HG03097 (cell line): ENCODE data around the gene CEMIP.

Source experiments
- ATAC-seq: cut with Tn5 transposase; IDR thresholded peaks from one replicate; pipeline ENCODE4 v1.9.1; 2021; ENCODE audit not compliant: unreplicated experiment, low FRiP score

The CEMIP gene

GRCh38 chr15:80778964-80779657 lies at the start of gene CEMIP:
Gene CEMIP, plus strand, starts transcription at chr15:80779370. Its CDS starts 94,510 bp downstream, at chr15:80873880.
- ATAC-seq: no peak

- no peak for ATAC-seq
These were observed 48.8 kb upstream of the CEMIP start for GRCh38 chr15:80730387-80730786.

GRCh38 chr15:80730926-80731325 lies 48.2 kb upstream of the CEMIP start:
- ATAC-seq: no peak

GRCh38 chr15:80732167-80732566 lies 47.0 kb upstream of the CEMIP start:
- no peak for ATAC-seq

- ATAC-seq: no peak
These were observed 46.4 kb upstream of the CEMIP start for GRCh38 chr15:80732818-80733217.

GRCh38 chr15:80733460-80733859 lies 45.7 kb upstream of the CEMIP start:
- no peak for ATAC-seq

- no peak for ATAC-seq
These were observed 43.8 kb upstream of the CEMIP start for GRCh38 chr15:80735344-80735743.

- no peak for ATAC-seq
These were observed 42.6 kb upstream of the CEMIP start for GRCh38 chr15:80736560-80736959.

GRCh38 chr15:80739919-80740318 lies 39.3 kb upstream of the CEMIP start:
- ATAC-seq: no peak

- no peak for ATAC-seq
These were observed 37.1 kb upstream of the CEMIP start for GRCh38 chr15:80742081-80742480.

GRCh38 chr15:80743189-80743833 lies 35.9 kb upstream of the CEMIP start:
- ATAC-seq: no peak

GRCh38 chr15:80744415-80744814 lies 34.8 kb upstream of the CEMIP start:
- ATAC-seq: no peak

- no peak for ATAC-seq
These were observed 34.3 kb upstream of the CEMIP start for GRCh38 chr15:80744826-80745225.

GRCh38 chr15:80745888-80746287 lies 33.3 kb upstream of the CEMIP start:
- ATAC-seq: no peak

GRCh38 chr15:80747317-80748053 lies 31.7 kb upstream of the CEMIP start:
- no peak for ATAC-seq

- ATAC-seq: no peak
These were observed 29.6 kb upstream of the CEMIP start for GRCh38 chr15:80749589-80749988.

GRCh38 chr15:80750575-80750974 lies 28.6 kb upstream of the CEMIP start:
- ATAC-seq: no peak

- no peak for ATAC-seq
These were observed 27.0 kb upstream of the CEMIP start for GRCh38 chr15:80752204-80752603.

GRCh38 chr15:80753161-80753560 lies 26.0 kb upstream of the CEMIP start:
- no peak for ATAC-seq

GRCh38 chr15:80754014-80754413 lies 25.2 kb upstream of the CEMIP start:
- no peak for ATAC-seq

GRCh38 chr15:80755885-80756284 lies 23.3 kb upstream of the CEMIP start:
- ATAC-seq: no peak
